Panc1 (cell line): ENCODE measurements around the gene GNAI3.

Experiments
- CTCF ChIP-seq: fragments of 450-650 bp; IDR thresholded peaks from 2 replicates; pipeline ENCODE4 v1.5.1; 2017; ENCODE audit warnings: mild to moderate bottlenecking
- SIN3A ChIP-seq: IDR thresholded peaks from 2 replicates; pipeline ENCODE4 v1.6.1; 2012; ENCODE audit warnings: low read depth, mild to moderate bottlenecking, low read length, moderate library complexity, borderline replicate concordance; ENCODE audit not compliant: insufficient read depth

GRCh38 chr1:109667452-109668122 lies 119.2 kb downstream of the GNAI3 start, which contains the start of gene GSTM2:
- TF ChIP-seq CTCF (no peak), SIN3A (no peak)
